LNCaP clone FGC (cell line): Measurements from ENCODE around the gene B3GLCT.

ENCODE experiments used
- DNase-seq: peaks from one replicate; pipeline ENCODE4 v3.0.0-alpha.2; 2011; ENCODE audit warnings: low read depth
- H3K4me3 ChIP-seq: 2 replicates; pipeline ENCODE4 v1.5.1; 2011; ENCODE audit warnings: mild to moderate bottlenecking, low read depth, low read length, control low read depth
- CTCF ChIP-seq: IDR thresholded peaks from 2 replicates; pipeline ENCODE4 v1.5.1; 2012; ENCODE audit warnings: mild to moderate bottlenecking; ENCODE audit not compliant: control insufficient read depth, insufficient read depth; ENCODE audit errors: extremely low read depth

Gene B3GLCT

DNA sequence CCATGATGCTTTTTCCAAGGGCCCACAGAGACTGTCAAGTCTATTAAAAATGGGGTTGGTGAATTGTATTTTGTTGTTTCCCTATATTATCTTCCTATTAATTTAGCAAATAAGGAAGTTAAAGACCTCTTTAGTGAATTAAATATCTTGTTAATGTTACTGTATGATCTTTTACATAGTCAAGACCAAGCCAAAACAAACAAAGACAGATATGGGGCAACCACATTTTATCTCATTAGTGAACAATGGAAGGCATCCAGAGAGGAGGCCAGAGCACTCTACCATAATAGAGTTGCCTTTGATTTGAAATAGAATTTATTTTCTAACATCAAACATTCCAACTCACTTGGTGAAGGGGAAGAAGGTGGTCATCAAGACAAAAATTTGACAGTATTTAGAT, 169.4 kb downstream of the B3GLCT start:
- DNase-seq, result peak; percentile 30
- no peak for TF ChIP-seq CTCF
- H3K4me3 ChIP-seq, result no peak overlapping the region

DNA sequence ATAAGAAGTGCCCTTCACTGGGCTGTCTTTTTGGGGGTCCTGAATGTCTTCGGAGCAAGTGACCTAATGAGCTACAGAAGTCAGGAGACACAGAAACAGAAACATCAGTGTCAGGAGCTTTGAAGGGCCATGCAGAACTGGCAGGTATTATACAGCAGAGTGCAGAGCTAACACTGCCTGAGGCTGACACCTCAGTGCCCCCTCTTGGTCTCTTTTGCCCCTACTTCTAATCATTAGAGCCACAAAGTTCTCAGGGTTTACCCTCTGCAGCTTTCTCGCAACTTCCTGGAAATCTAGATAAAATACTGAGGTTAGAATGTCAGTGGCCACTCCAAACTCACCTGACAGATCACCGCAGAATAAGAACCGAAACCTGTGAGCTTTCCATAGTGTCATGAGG, 172.7 kb downstream of the B3GLCT start:
- no peak for TF ChIP-seq CTCF
- H3K4me3 ChIP-seq, result no peak overlapping the region
- DNase-seq, result no peak

GRCh38 chr13:31374682-31375081, 174.9 kb downstream of the B3GLCT start:
- DNase-seq, result no peak
- H3K4me3 ChIP-seq, result no peak overlapping the region

DNA sequence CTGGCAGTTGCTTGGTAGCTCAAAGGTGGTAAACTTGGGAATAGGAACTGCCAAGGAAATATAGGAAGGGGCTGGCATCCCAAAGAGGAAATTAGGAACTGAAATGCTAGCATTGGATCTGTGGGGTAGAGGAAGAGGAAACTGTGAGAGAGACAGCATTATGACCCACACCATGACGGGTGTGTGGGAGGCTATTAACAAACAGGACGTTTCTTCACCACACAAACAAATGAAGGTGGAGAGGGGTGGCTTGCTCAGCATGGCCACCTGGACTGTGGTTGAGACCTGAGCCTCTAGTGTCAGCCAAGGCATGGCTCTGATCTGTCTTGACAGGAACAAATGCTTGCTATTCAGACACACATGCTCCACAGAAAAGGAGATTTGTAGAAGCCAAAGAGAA, 178.2 kb downstream of the B3GLCT start:
- DNase-seq, result no peak
- no peak for TF ChIP-seq CTCF
- no peak overlapping the region for H3K4me3 ChIP-seq

More at GRCh38 chr13:31374682-31375081, 174.9 kb downstream of the B3GLCT start:
- no peak for TF ChIP-seq CTCF

DNA sequence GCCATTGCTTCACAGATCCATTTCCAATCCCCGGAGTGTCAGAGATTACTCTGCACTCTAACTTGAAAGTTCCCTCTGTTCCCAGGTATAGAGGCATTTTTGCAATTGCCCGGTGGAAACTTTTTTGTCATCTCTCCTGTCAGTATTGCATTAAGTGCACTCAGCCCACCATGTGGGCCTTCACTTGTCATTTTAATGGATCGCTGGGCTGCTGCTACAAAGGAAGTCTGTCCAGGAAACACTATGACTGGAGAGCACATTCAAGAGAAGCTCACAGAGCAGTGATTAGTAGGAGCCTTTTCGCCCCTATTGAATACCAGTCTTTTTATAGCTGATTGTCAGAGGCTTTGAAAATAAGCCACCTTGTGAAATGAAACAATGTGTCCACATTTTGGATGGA, 180.9 kb downstream of the B3GLCT start:
- no peak for DNase-seq
- H3K4me3 ChIP-seq, result no peak overlapping the region
- TF ChIP-seq CTCF, result no peak
